Small intestine (tissue), 7 donors: ENCODE results near the gene FAF1. TPM values are rescaled to one million over a fixed set of nuclear protein-coding genes. Genes with fewer than 3 reads are reported as not detected.
A peak's percentile ranks its signal among the peaks of the same experiment; 100 is the strongest.

Experiments used
- DNase-seq, 2 donors: peaks; one replicate each; pipeline versions ENCODE4 v3.0.0 to v3.0.0-alpha.2; 2013
- FAIRE-seq: peaks from 2 replicates; lab custom pipeline; 2012; peaks lifted over from hg19 to GRCh38; lab: Jason Lieb, UNC
- H3K27ac ChIP-seq, 3 donors: one replicate each; pipeline ENCODE4 v1.5.1; 2013; ENCODE audit warnings: low read length in 2 of 3, mild to moderate bottlenecking in 2 of 3, control low read depth in 1 of 3, inconsistent platforms in 1 of 3, low read depth in 1 of 3, moderate library complexity in 1 of 3
- H3K27me3 ChIP-seq, 3 donors: one replicate each; pipeline ENCODE4 v1.6.1; 2013; ENCODE audit warnings: low read length in 3 of 3, inconsistent platforms in 1 of 3; ENCODE audit not compliant: control insufficient read depth in 3 of 3, insufficient read depth in 3 of 3
- H3K36me3 ChIP-seq, 3 donors: one replicate each; pipeline ENCODE4 v1.6.1; 2013; ENCODE audit warnings: low read length in 3 of 3, inconsistent platforms in 1 of 3, low read depth in 1 of 3, mild to moderate bottlenecking in 1 of 3, moderate library complexity in 1 of 3; ENCODE audit not compliant: control insufficient read depth in 3 of 3, insufficient read depth in 2 of 3
- H3K4me1 ChIP-seq, 3 donors: one replicate each; pipeline ENCODE4 v1.6.1; 2013; ENCODE audit warnings: low read length in 2 of 3, inconsistent platforms in 1 of 3, low read depth in 1 of 3, mild to moderate bottlenecking in 1 of 3, moderate library complexity in 1 of 3; ENCODE audit not compliant: control insufficient read depth in 3 of 3, insufficient read depth in 2 of 3
- H3K4me3 ChIP-seq, 3 donors: one replicate each; pipeline ENCODE4 v1.5.1; 2013; ENCODE audit warnings: low read length in 3 of 3, control low read depth in 1 of 3, inconsistent platforms in 1 of 3, low read depth in 1 of 3, mild to moderate bottlenecking in 1 of 3, moderate library complexity in 1 of 3
- H3K9me3 ChIP-seq, 2 donors: one replicate each; pipeline ENCODE4 v1.6.1; 2013; ENCODE audit warnings: low read depth in 1 of 2, low read length in 1 of 2; ENCODE audit not compliant: control insufficient read depth in 2 of 2, insufficient read depth in 1 of 2
- WGBS, 3 donors: extraction: QIAGEN DNeasy Blood & Tissue Kit; methylation state at CpG; one replicate each; pipeline ENCODE4 v1.1.7; 2013; 5-methylcytosine and 5-hydroxymethylcytosine counted together
- polyA plus RNA-seq, 4 donors: library from polyadenylated mRNA; stranded (reverse) in 3 of 4; unstranded in 1 of 4; fragments of 200-250 nt in 3 of 4; fragments of 120-200 nt in 1 of 4; gene quantifications; one replicate each; pipeline versions ENCODE4 v1.2.1 to v1.2.3, GENCODE V29; 2013
- donor health status: healthy with polysubstance abuse.
- donor health status: control.
- donor health status: control.
- donor health status: Bipolar disorder and iron deficiency.
- donor health status: healthy.

The FAF1 gene
- polyA plus RNA-seq, 4 donors: 19.5 to 46.3 (median 32.5) TPM

- H3K4me1 ChIP-seq: no peaks in the 10 kb centered on the region
- no peaks in the 10 kb centered on the region for H3K36me3 ChIP-seq
- no peak overlapping the region for H3K27ac ChIP-seq
- FAIRE-seq (no peak), DNase-seq (no peak)
- H3K4me3 ChIP-seq: no peak overlapping the region
- no peaks in the 10 kb centered on the region for H3K27me3 ChIP-seq
- peaks cover 0 to 3% of the 10 kb centered on the region in 2 donors for H3K9me3 ChIP-seq
- 94 to 100% (median 100%) methylated on average over 1 of the region's 1 CpG for WGBS, 3 donors
These were observed 101.3 kb downstream of the FAF1 start for GRCh38 chr1:50858761-50859160.

- H3K36me3 ChIP-seq: no peaks in the 10 kb centered on the region
- H3K27ac ChIP-seq: no peak overlapping the region
- WGBS, 3 donors: 92 to 96% (median 95%) methylated on average over 1 of the region's 1 CpG
- no peak overlapping the region for H3K4me3 ChIP-seq
- H3K27me3 ChIP-seq: no peaks in the 10 kb centered on the region
- DNase-seq (no peak), FAIRE-seq (no peak)
- peaks cover 0 to 3% of the 10 kb centered on the region in 2 donors for H3K9me3 ChIP-seq
- H3K4me1 ChIP-seq: no peaks in the 10 kb centered on the region
These were observed 102.4 kb downstream of the FAF1 start for GRCh38 chr1:50857702-50858101.

- H3K9me3 ChIP-seq: no peaks in the 10 kb centered on the region
- peak; percentile 73 to 80 for DNase-seq
- no peaks in the 10 kb centered on the region for H3K36me3 ChIP-seq
- H3K27me3 ChIP-seq: no peaks in the 10 kb centered on the region
- H3K27ac ChIP-seq: peak overlapping the region in 1 of 3 donors; percentile 35
- H3K4me1 ChIP-seq: peaks cover 0 to 2% (median 0%) of the 10 kb centered on the region in 3 donors
- H3K4me3 ChIP-seq: no peak overlapping the region
- peak; percentile 36 for FAIRE-seq
- 17 to 50% (median 26%) methylated on average over 3 of the region's 3 CpGs for WGBS, 3 donors
These were observed 106.7 kb downstream of the FAF1 start for GRCh38 chr1:50853325-50853724.

- no peaks in the 10 kb centered on the region for H3K9me3 ChIP-seq
- H3K27ac ChIP-seq: peak overlapping the region in 2 of 3 donors; percentile 35 to 55
- FAIRE-seq: no peak
These were observed 107.2 kb downstream of the FAF1 start for GRCh38 chr1:50852889-50853288.

DNA sequence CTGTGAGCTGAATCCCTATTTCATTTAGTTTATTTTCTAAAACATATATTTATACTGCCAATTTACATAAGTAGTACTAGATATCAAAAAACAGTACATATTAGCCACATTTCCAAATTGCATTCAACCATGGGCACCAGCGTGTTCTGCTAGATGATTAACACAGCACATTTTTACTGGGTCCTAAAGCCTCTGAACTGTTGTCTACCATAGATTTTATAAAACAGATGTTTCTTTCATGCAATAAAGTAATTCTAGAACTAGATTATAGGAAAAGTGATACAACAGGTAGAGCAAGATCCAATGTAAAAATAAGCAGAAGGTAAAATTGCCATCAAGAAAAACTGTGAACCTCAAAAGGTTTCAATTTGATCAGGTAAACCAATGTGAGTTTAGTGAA lies 108.6 kb downstream of the FAF1 start:
- Histone ChIP-seq H3K9me3 (no peaks in the 10 kb centered on the region), H3K36me3 (no peaks in the 10 kb centered on the region), H3K27ac (no peak overlapping the region), H3K4me1 (peaks cover 0 to 2% (median 0%) of the 10 kb centered on the region in 3 donors), H3K27me3 (no peaks in the 10 kb centered on the region), H3K4me3 (no peak overlapping the region)
- DNase-seq: no peak
- 33 to 81% (median 76%) methylated on average over 1 of the region's 1 CpG for WGBS, 3 donors
- no peak for FAIRE-seq

More at GRCh38 chr1:50852889-50853288, 107.2 kb downstream of the FAF1 start:
- 9 to 67% (median 51%) methylated on average over 1 of the region's 1 CpG for WGBS, 3 donors
- Histone ChIP-seq H3K27me3 (no peaks in the 10 kb centered on the region), H3K4me1 (peaks cover 0 to 2% (median 0%) of the 10 kb centered on the region in 3 donors), H3K36me3 (no peaks in the 10 kb centered on the region), H3K4me3 (no peak overlapping the region)
- peak in 1 of 2 donors; percentile 16 for DNase-seq

DNA sequence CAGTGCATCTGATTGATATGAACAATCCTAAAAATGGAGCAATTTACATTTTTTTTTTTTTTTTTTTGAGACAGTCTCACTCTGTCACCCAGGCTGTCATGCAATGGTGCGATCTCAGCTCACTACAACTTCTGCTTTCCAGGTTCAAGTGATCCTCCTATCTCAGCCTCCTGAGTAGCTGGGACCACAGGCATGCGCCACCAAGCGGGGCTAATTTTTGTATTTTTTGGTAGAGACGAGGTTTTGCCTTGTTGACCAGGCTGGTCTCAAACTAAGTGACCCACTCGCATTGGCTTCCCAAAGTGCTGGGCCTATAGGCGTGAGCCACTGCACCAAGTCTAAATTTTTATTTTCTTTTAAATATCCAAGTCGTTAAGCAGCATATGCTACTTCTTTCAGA lies 109.0 kb downstream of the FAF1 start:
- Histone ChIP-seq H3K9me3 (no peaks in the 10 kb centered on the region), H3K27ac (no peak overlapping the region), H3K4me1 (peaks cover 0 to 2% (median 0%) of the 10 kb centered on the region in 3 donors), H3K27me3 (no peaks in the 10 kb centered on the region), H3K36me3 (no peaks in the 10 kb centered on the region), H3K4me3 (no peak overlapping the region)
- WGBS, 3 donors: 91 to 96% (median 96%) methylated on average over 7 of the region's 7 CpGs
- DNase-seq (no peak), FAIRE-seq (no peak)

- no peaks in the 10 kb centered on the region for H3K9me3 ChIP-seq
- DNase-seq (no peak), FAIRE-seq (no peak)
- H3K4me3 ChIP-seq: no peak overlapping the region
- no peak overlapping the region for H3K27ac ChIP-seq
- H3K4me1 ChIP-seq: peaks cover 0 to 2% (median 0%) of the 10 kb centered on the region in 3 donors
- no peaks in the 10 kb centered on the region for H3K36me3 ChIP-seq
- H3K27me3 ChIP-seq: no peaks in the 10 kb centered on the region
These were observed 112.8 kb downstream of the FAF1 start for GRCh38 chr1:50847303-50847702.

DNA sequence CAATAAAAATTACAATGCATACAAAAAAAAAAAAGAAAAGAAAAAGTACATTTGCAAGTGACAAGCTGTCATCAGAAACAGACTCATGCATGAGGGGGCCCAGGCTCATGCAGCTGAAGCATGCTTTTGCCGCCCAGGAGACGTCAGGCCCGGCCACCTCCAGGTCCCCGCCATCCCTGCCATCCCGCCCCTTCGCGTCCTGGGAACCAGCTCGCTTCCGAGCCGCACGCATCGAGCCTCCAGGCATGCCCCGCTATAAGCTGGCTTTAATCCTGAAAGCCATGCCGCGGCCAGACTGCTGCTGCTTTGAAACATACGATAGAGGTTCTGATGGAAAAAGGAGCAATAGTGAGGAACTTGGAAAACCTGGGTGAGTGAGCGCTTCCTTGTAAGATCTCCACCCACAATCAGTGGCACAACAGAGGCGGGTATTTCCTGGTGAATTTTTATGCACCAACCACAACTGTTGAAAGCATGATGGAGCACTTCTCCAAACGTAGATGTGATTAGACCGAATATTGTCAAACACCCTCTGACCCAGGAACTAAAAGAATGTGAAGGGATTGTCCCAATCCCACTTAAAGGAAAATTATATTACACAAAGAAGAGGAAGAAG lies 113.7 kb downstream of the FAF1 start:
- Histone ChIP-seq H3K4me3 (no peak overlapping the region), H3K9me3 (no peaks in the 10 kb centered on the region), H3K27ac (no peak overlapping the region), H3K36me3 (no peaks in the 10 kb centered on the region), H3K4me1 (peaks cover 0 to 5% (median 2%) of the 10 kb centered on the region in 3 donors), H3K27me3 (no peaks in the 10 kb centered on the region)
- no peak for FAIRE-seq
- 95 to 96% (median 96%) methylated on average over 20 of the region's 20 CpGs for WGBS, 3 donors
- no peak for DNase-seq
